HCT116 (cell line): Measurements from ENCODE around the gene KLK6. TPM values are rescaled to one million over a fixed set of nuclear protein-coding genes. Genes with fewer than 3 reads are reported as not detected.
A peak's percentile ranks its signal among the peaks of the same experiment; 100 is the strongest.
"Not testable (repeated sequence)": the region's sequence is repeated elsewhere in the genome, so short reads cannot be mapped to it uniquely, and the experiment has no call there.

Source experiments
- ATAC-seq: fragments of 200-7000 bp; cut with Tn5 transposase; 2 replicates; pipeline ENCODE4 v1.9.1; 2020; ENCODE audit warnings: mild to moderate bottlenecking, moderate library complexity
- BruUV-seq: library from RNA; stranded (reverse); fragments of 400-500 nt; replicated peaks from 2 replicates; lab custom pipeline; 2021; lab: Mats Ljungman, UMichigan
- CTCF ChIA-PET: fragments of 300-600 bp; sonication (Branson Sonifier 250); formaldehyde crosslinking; loops from one replicate; lab custom pipeline; 2021; ENCODE audit warnings: antibody characterized with exemption; lab: Charles Lee
- POLR2A ChIA-PET: fragments of 300-600, 350-600 bp; sonication (Branson Sonifier 250); formaldehyde crosslinking; loops from one replicate; lab custom pipeline; 2021; ENCODE audit warnings: antibody characterized with exemption; lab: Charles Lee
- RAD21 ChIA-PET, 2 experiments: fragments of 300-600 bp; sonication (Branson Sonifier 250); formaldehyde crosslinking; loops; one replicate each; lab custom pipeline; 2023; ENCODE audit warnings: low total read pairs in 2 of 2; ENCODE audit not compliant: uncharacterized antibody in 2 of 2, unreplicated experiment in 2 of 2, low non-redundant PET in 1 of 2; lab: Charles Lee
- DNase-seq: peaks from one replicate; pipeline ENCODE4 v3.0.0-alpha.2; 2010; ENCODE audit warnings: low read depth, low spot score
- H2AFZ ChIP-seq: fragments of 200-600 bp; shearing (Covaris generic), sonication (generic); 2 replicates; pipeline ENCODE4 v1.6.1; 2017; ENCODE audit warnings: low read depth, mixed run types, mixed read lengths, antibody characterized with exemption, low read length; ENCODE audit not compliant: poor library complexity, severe bottlenecking
- H3K27ac ChIP-seq: 2 replicates; pipeline ENCODE4 v1.5.1; 2012; ENCODE audit warnings: low read depth, low read length
- H3K27me3 ChIP-seq: fragments of 200-600 bp; sonication (generic); 2 replicates; pipeline ENCODE4 v1.6.1; 2016; ENCODE audit warnings: mixed run types, low read length, mixed read lengths; ENCODE audit not compliant: insufficient read depth
- H3K36me3 ChIP-seq, 2 experiments: fragments of 200-500 bp in 1 of 2; fragments of 200-600 bp in 1 of 2; sonication (Bioruptor generic) in 1 of 2; sonication (generic) in 1 of 2; 2 replicates each; pipeline versions ENCODE4 v1.5.1 to v1.6.1; 2014 to 2016; ENCODE audit warnings: low read length in 2 of 2, inconsistent platforms in 1 of 2, mixed read lengths in 1 of 2, mixed run types in 1 of 2; ENCODE audit not compliant: insufficient read depth in 2 of 2, control insufficient read depth in 1 of 2
- H3K4me1 ChIP-seq, 2 experiments: fragments of 200-600 bp in 1 of 2; sonication (generic) in 1 of 2; 2 replicates each; pipeline versions ENCODE4 v1.5.1 to v1.6.1; 2012 to 2017; ENCODE audit warnings: low read length in 2 of 2, inconsistent platforms in 1 of 2, mild to moderate bottlenecking in 1 of 2, mixed read lengths in 1 of 2, mixed run types in 1 of 2, moderate library complexity in 1 of 2; ENCODE audit not compliant: insufficient read depth in 2 of 2, control insufficient read depth in 1 of 2
- H3K4me2 ChIP-seq: fragments of 200-600 bp; sonication (generic); 2 replicates; pipeline ENCODE4 v1.6.1; 2017; ENCODE audit warnings: mixed run types, low read length, mixed read lengths
- H3K4me3 ChIP-seq, 2 experiments: fragments of 200-600 bp in 1 of 2; sonication (generic) in 1 of 2; replicated peaks in 1 of 2; 2 replicates each; pipeline ENCODE4 v1.5.1; 2011 to 2016; ENCODE audit warnings: low read length in 2 of 2, control low read depth in 1 of 2, low read depth in 1 of 2, mild to moderate bottlenecking in 1 of 2, mixed read lengths in 1 of 2, mixed run types in 1 of 2
- H3K79me2 ChIP-seq: fragments of 200-600 bp; sonication (generic); 2 replicates; pipeline ENCODE4 v1.6.1; 2017; ENCODE audit warnings: mild to moderate bottlenecking, mixed run types, low read length, moderate library complexity, mixed read lengths; ENCODE audit not compliant: insufficient read depth
- H3K9ac ChIP-seq: fragments of 200-600 bp; sonication (generic); 2 replicates; pipeline ENCODE4 v1.6.1; 2016; ENCODE audit warnings: low read length, mixed read lengths
- H3K9me2 ChIP-seq: fragments of 200-600 bp; sonication (generic), shearing (Covaris generic); 2 replicates; pipeline ENCODE4 v1.6.1; 2017; ENCODE audit warnings: mixed run types, mild to moderate bottlenecking, moderate library complexity; ENCODE audit not compliant: insufficient read depth
- H3K9me3 ChIP-seq, 2 experiments: fragments of 200-500 bp in 1 of 2; fragments of 200-600 bp in 1 of 2; sonication (Bioruptor generic) in 1 of 2; sonication (generic) in 1 of 2; 2 replicates each; pipeline ENCODE4 v1.6.1; 2014 to 2017; ENCODE audit warnings: low read length in 2 of 2, mixed read lengths in 2 of 2, inconsistent platforms in 1 of 2, low read depth in 1 of 2, mild to moderate bottlenecking in 1 of 2, mixed run types in 1 of 2, moderate library complexity in 1 of 2; ENCODE audit not compliant: control insufficient read depth in 1 of 2, insufficient read depth in 1 of 2
- H4K20me1 ChIP-seq: fragments of 200-600 bp; sonication (generic), shearing (Covaris generic); 2 replicates; pipeline ENCODE4 v1.6.1; 2017; ENCODE audit warnings: mixed run types, mild to moderate bottlenecking, moderate library complexity; ENCODE audit not compliant: insufficient read depth
- CBX3 ChIP-seq: IDR thresholded peaks from 2 replicates; pipeline ENCODE4 v1.6.1; 2012; ENCODE audit warnings: low read depth
- CEBPB ChIP-seq: IDR thresholded peaks from 2 replicates; pipeline ENCODE4 v1.6.1; 2012; ENCODE audit warnings: low read depth
- EGR1 ChIP-seq: IDR thresholded peaks from 2 replicates; pipeline ENCODE4 v1.6.1; 2012; ENCODE audit warnings: low read depth
- FOSL1 ChIP-seq: IDR thresholded peaks from 2 replicates; pipeline ENCODE4 v1.6.1; 2012; ENCODE audit warnings: low read depth
- JUND ChIP-seq: IDR thresholded peaks from 2 replicates; pipeline ENCODE4 v1.6.1; 2012
- RAD21 ChIP-seq: IDR thresholded peaks from 2 replicates; pipeline ENCODE4 v1.6.1; 2012; ENCODE audit warnings: low read depth, mild to moderate bottlenecking
- SP1 ChIP-seq: IDR thresholded peaks from 2 replicates; pipeline ENCODE4 v1.6.1; 2012; ENCODE audit warnings: low read depth
- ZFX ChIP-seq: fragments of 450-650 bp; IDR thresholded peaks from 2 replicates; pipeline ENCODE4 v1.6.1; 2017
- ZNF274 ChIP-seq: fragments of 200-500 bp; sonication (Bioruptor generic); IDR thresholded peaks from 2 replicates; pipeline ENCODE4 v1.6.1; 2014; ENCODE audit warnings: mild to moderate bottlenecking, low read depth, low read length, inconsistent platforms
- intact Hi-C: fragments of 100-400 bp; cut with micrococcal nuclease; formaldehyde crosslinking; loops from 2 replicates; pipeline ENCODE4 v1.10.0; 2022
- total RNA-seq: library from RNA; stranded (reverse); gene quantifications from one replicate; pipeline ENCODE4 v1.2.1, GENCODE V29; 2021; ENCODE audit not compliant: unreplicated experiment
- TF ChIP-seq, protein P1 (sequence below): IDR thresholded peaks from 2 replicates; pipeline ENCODE4 v1.6.1; 2012

KLK6 gene
- total RNA-seq, 1 experiment from 2014 or later, result 40.5 TPM

DNA sequence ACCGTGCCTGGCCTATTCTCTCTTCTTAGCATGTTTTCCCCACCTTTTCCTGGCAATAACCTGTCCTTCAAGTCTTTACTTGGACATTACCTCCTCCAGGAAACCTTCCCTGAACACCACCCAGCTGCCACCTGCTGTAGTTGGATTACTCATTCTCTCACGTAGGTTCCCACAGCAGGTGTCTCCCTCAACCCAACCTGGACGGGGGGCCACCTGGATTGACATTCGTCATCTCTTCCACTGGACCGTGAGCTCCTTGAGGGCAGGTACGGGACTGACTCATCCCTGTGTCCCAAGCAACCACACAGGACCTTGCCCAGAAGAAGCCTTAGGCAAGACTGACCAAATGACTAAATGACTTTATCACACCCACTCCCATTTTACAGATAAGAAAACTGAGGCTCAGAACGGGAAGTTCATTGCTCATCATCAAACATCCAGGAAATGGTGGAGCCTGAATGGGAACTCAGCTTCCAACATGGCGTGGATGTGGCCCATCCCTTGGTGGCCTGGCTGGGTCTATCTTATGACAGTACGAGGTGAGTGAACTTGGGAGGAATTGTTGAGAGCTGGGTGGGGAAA lies 3.5 kb upstream of the KLK6 start:
- DNase-seq (peak; percentile 67), ATAC-seq (no peak)
- CTCF ChIA-PET, result no interaction called here
- no peak for TF ChIP-seq EGR1
- TF ChIP-seq, protein P1, sequence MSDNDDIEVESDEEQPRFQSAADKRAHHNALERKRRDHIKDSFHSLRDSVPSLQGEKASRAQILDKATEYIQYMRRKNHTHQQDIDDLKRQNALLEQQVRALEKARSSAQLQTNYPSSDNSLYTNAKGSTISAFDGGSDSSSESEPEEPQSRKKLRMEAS, result peak; percentile 61
- TF ChIP-seq ZFX, result no peak
- TF ChIP-seq CEBPB, result no peak
- peak; percentile 88 for TF ChIP-seq CBX3
- TF ChIP-seq ZNF274, result no peak
- peak; percentile 52 for TF ChIP-seq SP1
- no peak; the same call in 1 of the 2 replicates for TF ChIP-seq RAD21
- TF ChIP-seq FOSL1, result peak; percentile 55; the same call in 1 of the 2 replicates
- TF ChIP-seq JUND, result peak; percentile 47; the same call in 1 of the 2 replicates
- Histone ChIP-seq H3K9me3 (no peaks in the 10 kb centered on the region), H3K4me1 (peaks cover 47 to 92% of the 10 kb centered on the region in 2 experiments), H3K9ac (no peak overlapping the region), H3K4me3 (no peak overlapping the region), H2AFZ (no peak overlapping the region), H3K27me3 (no peaks in the 10 kb centered on the region), H3K9me2 (no peaks in the 10 kb centered on the region), H3K27ac (no peak overlapping the region), H3K4me2 (peak overlapping the region; percentile 2), H3K36me3 (no peaks in the 10 kb centered on the region), H3K79me2 (no peaks in the 10 kb centered on the region), H4K20me1 (no peaks in the 10 kb centered on the region)
- intact Hi-C loops, result no loop called here
- BruUV-seq, result no TSS peak
- RAD21 ChIA-PET, result no interaction called here
- POLR2A ChIA-PET, result interaction anchor here (0.7 to 1.7 kb wide), 2 partner anchors 28 to 42 kb away, joined by 3 to 4 read pairs; partner anchors contain the start of gene KLK8

DNA sequence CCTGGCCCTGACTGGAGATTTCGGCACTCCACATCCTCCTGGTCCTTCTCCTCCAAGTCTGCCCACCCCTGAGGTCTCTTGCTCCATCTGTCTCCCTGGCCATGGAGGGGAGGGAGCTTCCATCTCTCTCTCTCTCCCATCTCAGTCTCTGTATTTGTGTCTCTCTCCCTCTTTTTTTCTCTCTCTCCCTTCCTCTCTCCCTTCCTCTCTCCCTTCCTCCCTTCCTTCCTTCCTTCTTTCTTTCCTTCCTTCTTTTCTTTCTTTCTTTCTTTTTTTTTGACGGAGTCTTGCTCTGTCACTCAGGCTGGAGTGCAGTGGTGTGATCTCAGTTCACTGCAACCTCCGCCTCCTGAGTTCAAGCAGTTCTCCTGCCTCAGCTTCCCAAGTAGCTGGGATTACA lies 419 bp upstream of the KLK6 start:
- Histone ChIP-seq H3K4me1 (peaks cover 42 to 88% of the 10 kb centered on the region in 2 experiments), H2AFZ (peak overlapping the region; percentile 55), H3K27ac (peak overlapping the region; percentile 95), H3K4me2 (peak overlapping the region; percentile 71), H3K4me3 (peak overlapping the region; percentile 37 to 53), H3K9ac (peak overlapping the region; percentile 65)
- intact Hi-C loops, result loop anchor here (2.0 to 5.0 kb wide), 3 partner anchors 32 to 47 kb away; partner anchors contain the start of gene KLK8
- POLR2A ChIA-PET, result interaction anchor here (0.9 to 1.4 kb wide), 3 partner anchors 31 to 48 kb away, joined by 3 to 8 read pairs (median 4); partner anchors contain the start of gene KLK8
- H3K27me3 ChIP-seq, H3K36me3 ChIP-seq, H3K9me2 ChIP-seq, H3K9me3 ChIP-seq, DNase-seq, BruUV-seq, ATAC-seq, H3K79me2 ChIP-seq, H4K20me1 ChIP-seq: not testable (repeated sequence)
- RAD21 ChIA-PET, result interaction anchor here (0.9 kb wide), 2 partner anchors 38 to 39 kb away, joined by 3 to 4 read pairs; no protein-coding TSS in a partner anchor
- CTCF ChIA-PET, result interaction anchor here (1.0 kb wide), 1 partner anchor 47 kb away, joined by 3 read pairs; no protein-coding TSS in a partner anchor
